COR-L47 (cell line): ENCODE measurements around the gene ANK2.
A peak's percentile ranks its signal among the peaks of the same experiment; 100 is the strongest.
"Not testable (repeated sequence)": the region's sequence is repeated elsewhere in the genome, so short reads cannot be mapped to it uniquely, and the experiment has no call there.

Experiments
- DNase-seq: peaks from one replicate; lab custom pipeline; 2025; lab: John Stamatoyannopoulos, UW

ANK2 gene

DNA sequence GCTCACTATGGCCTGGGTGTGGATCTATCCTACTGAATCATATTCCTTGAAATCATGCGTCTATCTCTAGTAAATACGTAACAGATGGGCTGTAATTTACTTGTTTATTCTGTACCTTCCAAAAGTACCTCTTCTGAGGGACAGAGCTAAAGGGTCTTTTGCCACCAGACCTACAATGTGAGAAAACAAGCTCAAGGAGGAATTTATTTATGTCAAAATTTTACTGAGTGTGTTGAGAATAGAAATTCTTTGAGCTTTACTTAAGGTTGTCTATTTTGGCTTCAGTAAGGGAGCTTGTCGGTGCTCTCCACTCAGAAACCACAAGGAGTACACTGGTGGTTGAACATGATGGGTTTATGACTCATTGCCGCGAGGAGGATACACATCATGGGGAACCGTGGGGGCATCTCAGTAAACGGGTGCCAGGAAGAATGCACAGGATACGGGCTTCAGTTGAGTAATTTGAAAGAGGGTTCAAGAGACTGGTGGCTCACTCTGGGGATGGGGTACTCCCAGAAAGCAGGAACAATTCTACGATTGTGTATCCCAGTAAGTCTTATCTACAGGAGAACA, 3.0 kb downstream of the ANK2 start:
- no peak for DNase-seq

DNA sequence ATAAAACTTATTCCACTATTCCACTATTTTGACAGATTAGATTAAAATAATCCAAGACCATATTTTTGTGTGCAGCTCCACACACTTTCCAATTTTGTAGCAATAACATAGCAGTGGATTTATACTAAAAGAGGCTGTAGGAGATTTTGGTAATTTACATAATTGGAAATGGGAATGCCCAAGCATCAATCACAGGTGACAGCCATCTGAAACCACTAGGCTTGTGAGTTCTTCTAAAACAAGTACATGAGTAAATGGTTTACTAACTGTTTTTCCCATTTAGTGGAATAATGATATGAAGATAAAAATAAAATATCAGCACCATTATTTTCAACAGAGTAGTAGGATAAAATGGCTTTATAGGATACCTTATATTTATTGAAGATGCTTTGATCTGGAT, 4.4 kb downstream of the ANK2 start:
- no peak for DNase-seq

DNA sequence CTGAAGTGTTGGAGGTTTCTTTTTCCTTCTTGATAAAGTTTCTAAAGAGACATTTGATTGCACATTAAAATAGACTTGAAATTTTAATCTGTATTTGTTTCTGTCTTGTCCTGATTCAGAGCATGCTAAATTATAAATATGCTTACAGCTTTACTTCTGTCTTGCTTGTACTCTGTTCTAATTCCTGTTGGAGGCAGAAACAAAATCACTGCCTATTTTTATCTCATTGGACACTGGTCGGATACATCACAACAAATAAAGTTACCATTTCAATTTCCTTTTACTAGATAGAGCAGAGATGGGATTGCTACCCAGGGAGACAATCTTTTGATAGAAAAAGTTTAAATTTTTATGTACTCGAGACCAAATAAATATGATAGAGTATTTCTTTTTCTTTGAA, 6.9 kb downstream of the ANK2 start:
- no peak for DNase-seq

DNA sequence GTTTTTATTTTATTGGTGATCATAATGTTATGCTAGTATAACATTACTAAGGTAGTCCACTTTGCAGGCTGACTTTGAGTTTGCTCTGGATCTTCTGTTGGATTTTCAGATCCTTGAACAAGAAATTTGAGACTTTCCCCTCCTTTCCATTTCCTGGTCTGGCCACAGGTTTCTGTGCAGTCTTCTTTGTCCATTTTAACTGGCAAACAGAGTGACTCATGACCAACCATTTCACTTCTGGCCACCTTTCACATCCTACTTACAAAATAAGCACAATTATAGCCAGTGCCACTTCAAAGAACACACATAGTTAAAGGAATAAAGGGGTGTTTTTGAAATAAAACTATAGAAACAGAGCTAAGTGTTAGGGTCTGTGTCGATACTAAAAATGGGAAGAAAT, 8.4 kb downstream of the ANK2 start:
- no peak for DNase-seq

DNA sequence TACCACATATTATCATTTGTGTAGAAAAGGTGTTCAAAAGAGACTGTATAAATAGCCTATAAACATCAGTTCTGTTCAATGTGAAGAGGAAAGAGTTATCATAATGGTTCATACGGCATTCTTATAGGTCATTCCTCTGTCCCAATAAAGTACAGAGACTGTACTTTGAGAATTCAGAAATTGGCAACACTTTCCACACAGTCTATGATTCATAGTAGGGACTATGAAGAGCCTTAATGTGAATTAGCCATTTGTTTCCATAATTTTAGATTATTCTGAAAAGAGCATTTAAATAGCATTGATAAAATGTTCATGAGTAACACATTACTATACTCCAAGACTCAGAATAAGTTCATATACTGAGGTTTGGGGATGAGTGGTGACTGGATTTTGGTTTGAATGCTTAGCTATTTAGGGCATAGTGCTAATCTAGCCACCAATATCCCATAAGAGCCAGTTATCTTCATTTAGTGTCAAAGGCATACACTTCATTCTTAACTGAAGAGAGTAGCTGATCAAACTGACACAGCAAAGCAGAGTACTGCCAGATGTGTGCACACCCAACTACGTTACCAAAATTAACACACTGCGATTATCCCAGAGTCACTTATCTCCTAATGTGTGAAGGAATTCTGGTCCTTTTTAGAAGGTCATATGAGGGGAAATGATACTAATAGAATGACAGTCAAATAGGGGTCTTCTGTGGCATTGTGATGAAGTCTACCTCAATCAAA, 10.2 kb downstream of the ANK2 start:
- no peak for DNase-seq

DNA sequence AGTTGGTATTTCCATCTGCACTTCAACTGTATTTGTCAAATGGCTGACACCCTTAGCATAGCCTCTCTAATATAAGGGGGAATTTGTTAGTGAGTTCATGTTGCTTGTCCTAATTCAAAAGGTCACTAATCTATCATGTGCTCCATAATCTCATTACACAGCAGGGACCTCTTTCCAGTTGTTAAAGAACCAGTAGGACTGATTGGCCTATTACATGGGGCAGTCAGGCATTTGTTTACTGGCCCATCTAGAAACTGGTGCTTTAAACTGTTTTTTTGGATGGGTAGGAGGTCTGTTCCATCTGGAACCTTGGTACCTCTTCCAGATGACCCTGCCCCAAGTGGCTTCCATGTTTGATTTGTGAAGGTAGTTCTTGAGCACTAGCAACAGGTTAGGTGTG, 11.4 kb downstream of the ANK2 start:
- DNase-seq = no peak

DNA sequence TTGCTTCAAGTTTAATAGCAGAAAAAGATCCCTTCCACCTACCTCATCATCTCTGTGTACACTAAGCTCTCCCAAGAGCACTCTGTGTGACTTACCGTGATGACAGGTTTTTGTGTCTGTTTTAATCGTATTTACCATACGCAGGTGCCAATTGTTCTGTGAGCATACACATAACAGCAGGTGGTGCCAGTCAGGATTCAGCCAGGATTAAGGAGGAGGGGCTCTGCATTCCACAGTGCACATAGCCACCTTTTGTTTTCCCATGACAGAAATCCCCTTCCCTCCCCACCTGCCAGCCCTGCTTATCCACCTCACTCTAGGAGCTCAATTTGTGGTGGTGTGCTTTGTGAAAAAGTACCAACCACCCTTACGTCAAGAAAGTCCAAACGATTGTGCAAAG, 14.8 kb downstream of the ANK2 start:
- DNase-seq = peak; percentile 98

DNA sequence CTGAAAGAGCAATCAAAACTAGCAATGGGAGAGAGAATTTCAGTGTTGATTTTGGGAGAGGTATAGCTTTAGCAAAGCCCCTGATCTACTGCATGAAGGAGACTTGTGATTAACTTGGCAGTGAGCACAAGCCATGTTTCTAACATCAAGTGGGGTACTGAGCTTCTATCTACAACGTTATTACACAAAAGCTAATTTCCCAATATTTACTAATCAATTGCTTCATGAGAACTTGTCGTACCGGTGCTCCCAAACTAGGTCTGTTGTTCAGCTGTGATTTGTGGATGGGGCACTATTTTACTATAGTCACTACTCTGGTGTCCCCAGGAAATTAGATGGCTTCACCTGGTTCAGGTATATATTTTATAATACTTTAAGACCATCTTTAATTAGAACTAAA, 16.2 kb downstream of the ANK2 start:
- DNase-seq = no peak

DNA sequence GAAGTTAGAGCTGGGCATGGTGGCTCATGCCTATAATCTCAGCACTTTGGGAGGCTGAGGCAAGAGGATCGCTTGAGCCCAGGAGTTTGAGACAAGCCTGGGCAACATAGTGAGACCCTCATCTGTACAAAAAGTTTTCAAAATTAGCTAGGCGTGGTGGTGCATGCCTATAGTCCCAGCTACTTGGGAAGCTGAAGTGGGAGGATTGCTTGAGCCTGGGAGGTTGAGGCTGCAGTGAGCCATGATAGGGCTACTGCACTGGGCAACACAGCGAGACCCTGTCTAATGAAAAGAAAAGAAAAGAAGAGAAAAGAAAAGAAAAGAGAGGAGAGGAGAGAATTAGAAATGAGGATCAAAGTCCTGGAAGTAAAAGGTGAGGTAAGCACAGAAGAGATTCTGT, 19.3 kb downstream of the ANK2 start:
- DNase-seq = not testable (repeated sequence)

DNA sequence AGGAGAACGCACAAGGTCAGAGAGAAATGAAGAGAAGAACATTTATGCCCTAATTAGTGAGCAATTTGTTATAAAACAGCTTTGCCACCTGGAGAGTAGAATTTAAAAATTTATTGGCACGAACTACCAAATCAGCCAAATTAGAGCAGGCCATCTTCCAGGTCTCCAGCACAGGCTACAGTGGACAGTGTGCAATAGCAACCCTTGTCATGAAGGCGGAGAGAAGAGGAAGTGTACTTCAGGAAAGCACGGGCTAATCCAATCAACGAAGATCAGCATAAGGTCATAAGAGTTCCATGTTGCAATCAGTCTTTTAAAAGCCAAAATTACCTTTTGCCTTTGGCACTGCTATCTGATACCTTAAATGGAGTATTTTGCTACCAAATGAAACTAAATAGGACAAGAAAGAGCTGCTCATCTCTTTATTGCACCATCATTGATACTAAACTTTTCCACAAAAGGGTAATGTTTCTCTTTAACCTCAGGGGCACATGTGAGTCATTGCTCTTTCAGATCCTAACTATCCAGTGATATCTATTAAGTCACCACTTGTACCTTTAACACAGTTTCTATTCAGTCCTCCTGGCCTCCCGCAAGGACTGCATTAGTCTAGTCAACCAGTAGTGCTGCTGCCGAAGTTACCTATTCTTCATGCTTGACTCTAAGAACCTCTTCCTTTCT, 19.9 kb downstream of the ANK2 start:
- DNase-seq = peak; percentile 31

DNA sequence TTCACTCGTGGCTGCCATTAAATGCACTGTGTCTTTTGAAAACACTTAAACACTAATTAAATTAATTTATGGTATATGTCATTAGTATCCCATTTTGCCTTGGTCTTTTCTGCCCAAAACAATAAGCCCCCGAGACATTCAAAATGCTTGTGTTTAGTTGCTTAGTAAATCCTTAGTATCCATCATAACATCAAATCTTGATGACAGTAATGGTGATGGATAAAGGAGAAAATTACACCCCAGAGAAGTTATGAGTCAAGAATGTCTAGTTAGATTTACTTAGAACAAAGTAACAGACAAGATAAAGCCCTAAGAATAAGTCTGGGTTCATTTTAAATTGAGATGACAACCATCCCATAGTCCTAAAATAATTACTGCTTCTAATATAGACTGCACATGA, 21.3 kb downstream of the ANK2 start:
- no peak for DNase-seq

DNA sequence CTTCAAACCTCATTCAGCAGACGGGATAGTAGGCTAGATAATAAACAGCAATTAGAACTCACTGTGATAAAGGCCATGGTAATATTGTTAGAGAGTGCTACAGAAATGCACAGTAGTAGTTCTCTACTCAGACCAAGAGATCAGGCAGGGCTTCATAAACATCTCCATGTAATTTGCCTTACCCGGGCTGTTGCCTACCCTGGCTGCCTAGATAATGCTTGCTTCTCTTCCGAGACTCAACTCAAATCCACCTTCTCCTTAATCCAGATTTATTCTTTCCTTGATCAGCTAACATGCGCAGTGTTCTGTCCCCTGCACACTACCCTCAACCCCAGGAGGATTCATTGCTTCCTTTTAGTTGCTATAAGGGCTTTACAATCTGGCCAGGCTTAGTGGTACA, 21.8 kb downstream of the ANK2 start:
- no peak for DNase-seq

DNA sequence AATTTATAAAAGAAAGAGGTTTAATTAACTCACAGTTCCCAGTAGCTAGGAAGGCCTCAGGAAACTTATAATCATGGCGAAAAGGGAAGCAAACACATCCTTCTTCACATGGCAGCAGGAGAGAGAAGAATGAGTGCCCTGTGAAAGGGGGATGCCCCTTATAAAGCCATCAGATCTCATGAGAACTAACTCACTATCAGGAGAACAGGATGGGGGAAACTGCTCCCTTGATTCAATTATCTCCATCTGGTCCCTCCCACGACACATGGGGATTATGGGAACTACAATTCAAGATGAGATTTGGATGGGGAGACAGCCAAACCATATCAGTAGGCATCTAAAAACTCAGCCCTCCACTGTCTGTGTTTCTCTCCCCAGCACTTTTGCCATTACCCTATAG, 22.4 kb downstream of the ANK2 start:
- no peak for DNase-seq

DNA sequence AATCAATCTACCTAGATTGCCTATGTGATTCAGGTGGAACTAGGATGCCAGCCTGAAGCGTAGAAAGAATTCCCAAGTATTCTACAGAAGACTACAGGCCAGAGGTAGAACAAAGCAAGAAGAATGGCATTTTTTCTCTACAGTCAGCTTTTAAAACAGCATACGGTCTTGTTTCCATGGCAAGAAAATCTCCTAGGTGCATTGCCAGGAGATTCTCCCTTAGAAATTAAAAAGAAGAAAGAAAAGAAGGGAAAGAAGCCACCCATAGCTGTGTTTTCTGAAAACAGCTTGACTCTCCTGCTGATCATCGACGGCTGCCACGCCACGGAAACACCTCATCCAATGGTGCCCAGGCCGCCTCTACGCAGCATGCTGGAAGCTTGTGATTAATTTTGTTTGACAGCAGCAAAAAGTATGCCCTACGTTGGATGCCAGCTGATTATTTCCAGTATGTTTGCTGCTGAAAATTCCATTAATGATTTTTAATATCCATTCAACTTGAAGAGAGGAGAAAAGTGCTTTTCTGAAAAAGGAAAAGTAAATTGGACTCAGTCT, 24.1 kb downstream of the ANK2 start:
- no peak for DNase-seq

DNA sequence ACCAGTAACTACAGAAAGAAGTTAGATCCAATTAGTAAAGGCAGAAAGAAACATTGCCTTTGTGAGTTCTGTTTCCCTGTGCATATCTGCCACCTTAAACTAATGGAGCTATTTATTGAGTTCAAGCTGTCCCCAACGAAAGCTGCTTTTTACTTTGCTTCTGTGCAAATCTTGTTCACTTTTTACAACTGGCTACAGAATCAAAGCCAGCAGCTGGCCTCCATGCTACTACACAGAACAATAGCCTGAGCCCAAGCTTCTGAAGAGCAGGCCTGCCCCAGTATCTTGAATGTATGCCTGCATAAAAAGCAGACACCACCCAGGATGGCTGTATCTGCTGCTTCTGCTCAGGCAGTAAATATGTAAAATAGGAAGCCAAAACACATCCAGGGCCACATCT, 28.1 kb downstream of the ANK2 start:
- DNase-seq = no peak

DNA sequence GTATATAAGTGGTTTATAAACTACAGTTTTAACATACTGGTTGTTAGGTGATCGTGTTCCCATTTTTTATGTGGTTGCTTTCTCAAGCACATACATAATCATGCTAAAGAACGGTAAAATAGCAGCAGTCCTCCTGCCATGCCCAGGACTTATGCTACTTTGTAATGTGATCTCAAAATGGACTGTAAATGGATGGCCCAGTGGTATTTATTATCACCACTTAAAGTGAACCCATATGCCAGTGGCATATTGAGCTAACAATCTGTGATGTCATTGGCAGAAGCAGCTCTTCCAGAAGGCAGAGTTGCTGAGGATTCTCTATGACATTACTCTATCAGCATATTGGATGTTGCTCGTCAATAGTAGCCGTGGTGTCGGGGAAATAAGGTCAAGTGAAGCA, 28.6 kb downstream of the ANK2 start:
- DNase-seq = no peak

DNA sequence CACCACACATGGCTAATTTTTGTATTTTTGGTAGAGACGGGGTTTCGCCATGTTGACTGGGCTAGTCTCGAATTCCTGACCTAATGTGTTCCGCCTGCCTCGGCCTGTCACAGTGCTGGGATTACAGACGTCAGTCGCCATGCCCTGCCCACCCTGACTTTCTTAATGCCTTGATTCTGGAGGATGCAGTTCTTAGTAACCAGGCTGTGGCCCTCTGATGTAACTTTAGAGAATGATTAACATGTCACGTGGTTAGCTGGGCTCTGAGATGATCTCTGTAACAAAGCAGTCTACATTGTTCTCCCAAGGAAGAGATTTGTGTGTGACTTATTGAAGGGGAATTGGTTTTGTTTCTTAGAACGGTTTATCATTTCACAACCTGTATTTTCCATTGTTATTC, 30.6 kb downstream of the ANK2 start:
- DNase-seq = no peak

DNA sequence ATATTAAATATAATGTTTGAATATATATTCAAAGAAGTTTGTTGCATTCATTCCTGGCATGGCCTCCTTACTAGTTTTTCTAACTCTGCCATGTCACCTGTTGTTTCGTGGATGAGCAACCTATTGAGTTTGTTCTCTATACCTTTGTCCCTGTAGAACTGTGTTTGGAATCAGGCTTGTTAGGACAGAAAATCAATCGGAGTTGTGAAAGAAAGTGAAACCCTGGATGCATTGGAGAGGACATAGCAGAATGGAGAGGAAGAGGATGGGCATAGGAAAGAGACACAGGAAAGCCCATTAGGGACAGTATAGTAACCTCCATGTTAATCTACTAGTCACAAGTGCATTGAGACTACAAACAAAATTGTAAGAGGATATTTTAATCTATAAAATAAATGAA, 31.2 kb downstream of the ANK2 start:
- no peak for DNase-seq

DNA sequence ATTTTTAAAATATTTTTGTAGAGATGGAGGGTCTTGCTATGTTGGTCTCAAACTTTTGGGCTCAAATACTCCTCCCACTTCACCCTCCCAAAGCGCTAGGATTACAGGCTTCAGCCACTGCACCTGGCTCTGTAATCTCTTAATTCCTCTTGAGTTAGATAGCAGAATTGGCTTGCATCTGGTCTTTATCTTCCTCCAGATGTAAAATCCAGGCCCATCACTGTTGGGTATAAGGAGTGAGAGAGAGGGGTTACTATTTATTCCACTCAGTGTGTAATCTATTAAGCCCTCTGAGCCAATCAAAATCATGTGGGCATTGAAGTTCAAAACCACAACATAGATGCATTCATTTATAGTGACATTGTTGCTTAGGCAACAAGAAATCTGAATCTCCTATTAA, 33.9 kb downstream of the ANK2 start:
- no peak for DNase-seq

DNA sequence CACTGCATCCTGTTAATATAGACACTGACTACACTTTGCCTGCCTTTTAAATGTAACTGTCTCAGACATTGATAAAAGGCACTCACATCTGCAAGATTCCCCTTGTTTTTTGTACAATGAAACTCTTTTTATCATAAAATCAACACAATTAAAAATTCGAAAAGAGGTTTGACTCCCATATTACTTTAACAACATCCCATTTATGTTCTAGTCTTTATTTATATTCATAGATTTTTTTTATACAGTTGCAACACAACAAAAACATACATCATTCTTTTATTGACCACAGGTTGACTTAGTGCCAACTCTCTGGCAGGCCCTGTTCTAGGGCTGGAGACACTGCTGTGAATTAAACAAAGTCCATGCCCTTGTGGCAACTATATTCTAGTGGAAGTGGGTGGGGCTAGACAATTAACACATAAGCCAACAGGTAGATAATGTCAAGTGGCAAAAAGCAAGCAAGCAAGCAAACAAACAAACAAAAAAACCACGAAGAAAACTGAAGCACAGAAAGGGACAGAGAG, 36.8 kb downstream of the ANK2 start:
- DNase-seq = peak; percentile 43

DNA sequence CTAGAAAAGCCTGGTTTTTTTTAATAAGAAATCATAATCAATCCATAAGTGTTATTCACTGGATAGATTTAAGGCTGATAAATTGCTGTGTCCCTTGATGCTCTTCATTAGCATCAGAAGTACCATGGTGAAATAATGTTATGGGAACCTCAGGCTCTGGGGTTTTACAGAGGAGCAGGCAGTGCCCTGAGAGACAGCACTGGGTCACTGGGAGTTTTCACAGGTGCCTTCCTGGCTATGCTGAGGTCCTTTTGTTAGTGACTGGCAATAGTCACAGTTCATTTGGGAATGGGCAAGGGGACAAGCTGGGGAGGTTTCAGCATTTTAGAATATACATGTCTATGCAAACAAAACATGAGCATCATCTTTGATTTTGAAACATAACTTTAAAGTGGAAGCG, 38.6 kb downstream of the ANK2 start:
- DNase-seq = no peak

DNA sequence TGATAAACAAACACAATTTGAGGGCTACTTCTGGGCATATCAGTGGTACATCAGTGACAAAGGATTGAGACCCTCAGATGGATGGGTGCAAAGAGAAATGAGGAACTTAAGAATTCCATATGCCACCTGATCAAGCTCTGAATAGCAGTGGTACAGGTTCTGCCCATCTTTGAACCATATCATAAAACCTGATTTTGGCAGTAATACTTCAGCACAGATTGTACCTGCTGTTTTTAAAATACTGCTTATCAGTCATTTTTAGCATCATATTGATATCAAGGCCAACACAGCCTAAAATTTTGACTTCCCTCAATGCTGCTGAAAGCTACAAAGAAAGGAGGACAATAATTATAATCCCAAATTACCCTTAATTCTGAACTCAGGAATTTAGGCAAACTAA, 41.5 kb downstream of the ANK2 start:
- no peak for DNase-seq

DNA sequence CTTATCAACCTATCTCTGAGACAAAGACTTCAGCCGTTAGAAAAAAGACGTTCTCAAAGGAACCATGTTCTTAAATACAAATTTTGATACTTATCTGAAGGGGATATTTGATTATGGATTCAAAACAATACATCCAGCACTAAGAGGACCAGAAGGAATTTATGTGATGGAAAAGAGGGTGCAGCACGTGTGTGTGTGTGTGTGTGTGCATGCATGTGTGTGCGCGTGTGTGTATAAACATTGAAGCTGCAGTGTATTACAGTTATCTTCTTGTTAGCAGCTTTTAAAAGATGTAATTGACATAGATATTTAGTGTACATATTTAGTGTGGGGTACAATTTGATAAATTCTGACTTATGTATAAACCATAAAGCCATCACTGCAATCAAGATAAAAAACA, 44.9 kb downstream of the ANK2 start:
- DNase-seq = no peak
